B cell (primary cell): ENCODE data around the gene TEX35. TPM values are rescaled to one million over a fixed set of nuclear protein-coding genes. Genes with fewer than 3 reads are reported as not detected.

ENCODE experiments used
- ATAC-seq: fragments of 200-7000 bp; cut with Tn5 transposase; one replicate; pipeline ENCODE4 v1.10.0; 2021; ENCODE audit warnings: low read depth, mild to moderate bottlenecking, moderate number of reproducible peaks, moderate library complexity
- CTCF ChIA-PET: fragments of 350-600 bp; sonication (Branson Sonifier 250); formaldehyde crosslinking; loops from one replicate; lab custom pipeline; 2021; ENCODE audit warnings: antibody characterized with exemption, inconsistent platforms; lab: Charles Lee
- POLR2A ChIA-PET: fragments of 350-600 bp; sonication (Branson Sonifier 250); formaldehyde crosslinking; loops from one replicate; lab custom pipeline; 2021; ENCODE audit warnings: antibody characterized with exemption; lab: Charles Lee
- DNase-seq: peaks from one replicate; pipeline ENCODE4 v3.0.0; 2013
- H2AFZ ChIP-seq: 2 replicates; pipeline ENCODE4 v1.6.1; 2012; ENCODE audit warnings: mild to moderate bottlenecking, low read depth, low read length; ENCODE audit not compliant: insufficient read depth, poor library complexity, severe bottlenecking
- H3K27ac ChIP-seq, 2 donors: 1 replicate in 1 of 2; 2 replicates in 1 of 2; pipeline ENCODE4 v1.5.1; 2012 to 2013; ENCODE audit warnings: low read length in 2 of 2, mild to moderate bottlenecking in 2 of 2, moderate library complexity in 1 of 2
- H3K27me3 ChIP-seq, 4 experiments: fragments of 200-600 bp in 1 of 4; sonication (generic) in 1 of 4; replicated peaks in 1 of 4; 1 replicate in 2 of 4; 2 replicates in 2 of 4; pipeline versions ENCODE4 v1.6.1 to v1.7.0; 2013 to 2016; ENCODE audit warnings: low read length in 3 of 4, mild to moderate bottlenecking in 2 of 4, mixed read lengths in 1 of 4, moderate library complexity in 1 of 4; ENCODE audit not compliant: insufficient read depth in 4 of 4, control insufficient read depth in 3 of 4; ENCODE audit errors: control extremely low read depth in 1 of 4
- H3K36me3 ChIP-seq, 2 experiments: replicated peaks in 1 of 2; 1 replicate in 1 of 2; 2 replicates in 1 of 2; pipeline versions ENCODE4 v1.6.1 to v1.7.1; 2013; ENCODE audit warnings: low read length in 1 of 2; ENCODE audit not compliant: insufficient read depth in 2 of 2, control insufficient read depth in 1 of 2; ENCODE audit errors: control extremely low read depth in 1 of 2, extremely low read depth in 1 of 2
- H3K4me1 ChIP-seq, 2 donors: fragments of 200-600 bp in 1 of 2; sonication (generic) in 1 of 2; 1 replicate in 1 of 2; 2 replicates in 1 of 2; pipeline versions ENCODE4 v1.5.1 to v1.6.1; 2013 to 2017; ENCODE audit warnings: low read length in 2 of 2; ENCODE audit not compliant: control insufficient read depth in 2 of 2, insufficient read depth in 2 of 2
- H3K4me2 ChIP-seq: replicated peaks from 2 replicates; pipeline ENCODE3; 2012; ENCODE audit warnings: mild to moderate bottlenecking, low read depth, low read length; ENCODE audit not compliant: poor library complexity, severe bottlenecking
- H3K4me3 ChIP-seq, 5 experiments: fragments of 200-600 bp in 1 of 5; sonication (generic) in 1 of 5; 1 replicate in 3 of 5; 2 replicates in 2 of 5; pipeline versions ENCODE4 v1.5.1 to v1.7.0; 2011 to 2016; ENCODE audit warnings: low read length in 4 of 5, mild to moderate bottlenecking in 4 of 5, low read depth in 2 of 5, control low read depth in 1 of 5, moderate library complexity in 1 of 5; ENCODE audit not compliant: insufficient read depth in 1 of 5; ENCODE audit errors: control extremely low read depth in 1 of 5, extremely low read depth in 1 of 5
- H3K79me2 ChIP-seq: fragments of 200-600 bp; sonication (generic); one replicate; pipeline ENCODE4 v1.6.0; 2016; ENCODE audit warnings: low read length; ENCODE audit not compliant: control insufficient read depth, insufficient read depth
- H3K9ac ChIP-seq: fragments of 200-600 bp; sonication (generic); 2 replicates; pipeline ENCODE4 v1.6.1; 2017; ENCODE audit warnings: mild to moderate bottlenecking, low read length, moderate library complexity
- H3K9me3 ChIP-seq, 3 donors: one replicate each; pipeline versions ENCODE4 v1.6.1 to v1.7.1; 2013; ENCODE audit warnings: low read length in 2 of 3; ENCODE audit not compliant: control insufficient read depth in 2 of 3, insufficient read depth in 1 of 3; ENCODE audit errors: control extremely low read depth in 1 of 3
- H4K20me1 ChIP-seq: 2 replicates; pipeline ENCODE4 v1.6.0; 2012; ENCODE audit warnings: mild to moderate bottlenecking, low read length; ENCODE audit not compliant: insufficient read depth, control insufficient read depth, poor library complexity, severe bottlenecking
- H3K27ac Mint-ChIP-seq: one replicate; pipeline ENCODE4 v1.8.0; 2021; ENCODE audit warnings: mixed read lengths
- H3K27me3 Mint-ChIP-seq: one replicate; pipeline ENCODE4 v1.8.0; 2021; ENCODE audit warnings: mixed read lengths
- H3K4me1 Mint-ChIP-seq: one replicate; pipeline ENCODE4 v1.8.0; 2021; ENCODE audit warnings: mixed read lengths
- H3K4me3 Mint-ChIP-seq: one replicate; pipeline ENCODE4 v1.8.0; 2021; ENCODE audit warnings: mixed read lengths
- H3K9me3 Mint-ChIP-seq: one replicate; pipeline ENCODE4 v1.8.0; 2022; ENCODE audit warnings: mixed read lengths; ENCODE audit not compliant: insufficient read depth
- CTCF ChIP-seq: fragments of 200-600 bp; IDR thresholded peaks from one replicate; pipeline ENCODE4 v1.8.0; 2022; ENCODE audit warnings: antibody characterized with exemption, mild to moderate bottlenecking
- EZH2 ChIP-seq: IDR thresholded peaks from 2 replicates; pipeline ENCODE4 v1.6.1; 2012; ENCODE audit warnings: borderline replicate concordance, low read depth, mild to moderate bottlenecking, moderate library complexity, low read length; ENCODE audit not compliant: insufficient read depth, poor library complexity, severe bottlenecking
- WGBS: methylation state at CpG from one replicate; pipeline ENCODE4 v1.1.5; 2013; ENCODE audit warnings: missing lambda C conversion rate; ENCODE audit not compliant: insufficient coverage; 5-methylcytosine and 5-hydroxymethylcytosine counted together
- intact Hi-C: fragments of 100-400 bp; cut with micrococcal nuclease; formaldehyde crosslinking; loops from one replicate; pipeline ENCODE4 v1.10.0; 2022
- polyA plus RNA-seq: library from polyadenylated mRNA; depleted of rRNA; stranded (reverse); fragments of >200 nt; gene quantifications from 2 replicates; pipeline ENCODE4 v1.2.3, GENCODE V29; 2012
- total RNA-seq, 2 donors: library from RNA; stranded (reverse); fragments of 120-200 nt in 1 of 2; gene quantifications; 1 replicate in 1 of 2; 2 replicates in 1 of 2; pipeline versions ENCODE4 v1.2.3 to v1.2.4, GENCODE V29; 2013 to 2022

TEX35 gene
- total and polyA plus RNA-seq, 2 donors (not counting 1 experiment from before 2014, with no cell fraction given): 0.09 TPM; not detected in 1

DNA sequence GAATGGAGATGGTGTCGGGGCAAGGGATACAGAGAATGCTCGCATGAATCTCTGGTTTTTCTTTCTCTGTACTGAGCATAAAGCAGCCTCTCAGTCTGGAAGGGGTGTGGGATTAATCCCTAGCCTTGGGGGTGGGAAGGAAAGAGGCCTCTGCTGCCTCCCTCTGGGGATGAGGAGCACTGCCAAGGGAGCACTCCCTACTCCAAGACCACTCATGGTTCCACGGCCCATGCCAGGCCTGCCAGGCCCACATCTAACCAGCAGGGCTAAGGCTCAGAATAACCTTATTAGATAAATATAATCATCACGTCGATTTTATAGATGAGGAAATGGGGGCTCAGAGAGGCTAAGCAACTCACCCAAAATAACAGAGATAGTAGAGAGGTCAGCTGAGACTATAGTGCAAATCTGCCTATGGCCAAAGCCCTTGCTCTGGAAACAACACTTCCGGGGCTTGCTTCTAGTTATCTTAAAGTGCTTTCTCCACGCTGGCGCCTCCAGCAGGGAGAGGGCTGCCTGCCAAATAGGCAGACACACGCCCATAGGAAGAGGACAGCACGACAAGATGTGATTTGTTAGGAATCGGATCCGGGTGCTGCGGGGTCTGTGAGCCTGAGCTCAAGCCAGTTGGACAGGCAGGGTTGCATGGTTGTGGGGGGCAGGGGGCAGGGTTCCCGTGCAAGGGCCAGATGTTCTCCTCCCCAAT, 522 bp downstream of the TEX35 start:
- TF ChIP-seq CTCF: no peak
- Mint-ChIP-seq H3K4me1 (no peaks in the 10 kb centered on the region), H3K4me3 (no peak overlapping the region), H3K9me3 (no peaks in the 10 kb centered on the region), H3K27ac (no peak overlapping the region), H3K27me3 (no peaks in the 10 kb centered on the region)
- Histone ChIP-seq H3K4me2 (no peak overlapping the region), H3K27me3 (no peaks in the 10 kb centered on the region), H3K4me1 (no peaks in the 10 kb centered on the region), H3K27ac (no peak overlapping the region), H3K4me3 (no peak overlapping the region), H3K9ac (no peak overlapping the region), H2AFZ (no peak overlapping the region), H4K20me1 (no peaks in the 10 kb centered on the region), H3K36me3 (no peaks in the 10 kb centered on the region), H3K9me3 (no peaks in the 10 kb centered on the region), H3K79me2 (no peaks in the 10 kb centered on the region)
- 94% methylated on average over 9 of the region's 14 CpGs for WGBS
- DNase-seq (no peak), ATAC-seq (no peak)
- POLR2A ChIA-PET: interaction anchor here (0.6 kb wide), 1 partner anchor 820 kb away, joined by 3 read pairs; no protein-coding TSS in a partner anchor
- intact Hi-C loops: no loop called here
- CTCF ChIA-PET: no interaction called here

GRCh38 chr1:178516110-178516509, 3.2 kb downstream of the TEX35 start:
- no peak overlapping the region for H3K4me3 Mint-ChIP-seq
- intact Hi-C loops: no loop called here
- Histone ChIP-seq H3K4me1 (no peaks in the 10 kb centered on the region), H3K9ac (no peak overlapping the region), H3K36me3 (no peaks in the 10 kb centered on the region), H3K27ac (no peak overlapping the region), H3K4me3 (no peak overlapping the region), H2AFZ (no peak overlapping the region), H3K79me2 (no peaks in the 10 kb centered on the region), H3K4me2 (no peak overlapping the region), H4K20me1 (no peaks in the 10 kb centered on the region), H3K27me3 (no peaks in the 10 kb centered on the region), H3K9me3 (no peaks in the 10 kb centered on the region)
- 100% methylated on average over 3 of the region's 4 CpGs for whole genome bisulfite sequencing
- TF ChIP-seq CTCF (no peak), EZH2 (no peak)
- DNase-seq (no peak), ATAC-seq (no peak)
- no peak overlapping the region for H3K27ac Mint-ChIP-seq
- H3K4me1 Mint-ChIP-seq: no peaks in the 10 kb centered on the region
- H3K27me3 Mint-ChIP-seq: no peaks in the 10 kb centered on the region
- CTCF ChIA-PET: interaction anchor here (1.0 kb wide), 1 partner anchor 17 kb away, joined by 7 read pairs; no protein-coding TSS in a partner anchor
- POLR2A ChIA-PET: no interaction called here
- no peaks in the 10 kb centered on the region for H3K9me3 Mint-ChIP-seq
